PC-9 (cell line): Measurements from ENCODE around the gene FAM20C. TPM values are rescaled to one million over a fixed set of nuclear protein-coding genes. Genes with fewer than 3 reads are reported as not detected.
A peak's percentile ranks its signal among the peaks of the same experiment; 100 is the strongest.

Experiments used
- BruUV-seq: library from RNA; stranded (reverse); fragments of 400-500 nt; replicated peaks from 2 replicates; lab custom pipeline; 2021; lab: Mats Ljungman, UMichigan
- CTCF ChIA-PET: fragments of 300-600 bp; sonication (Branson Sonifier 250); formaldehyde crosslinking; loops from one replicate; lab custom pipeline; 2022; ENCODE audit warnings: antibody characterized with exemption; lab: Charles Lee
- POLR2A ChIA-PET: fragments of 300-600 bp; sonication (Branson Sonifier 250); formaldehyde crosslinking; loops from one replicate; lab custom pipeline; 2022; ENCODE audit warnings: antibody characterized with exemption; ENCODE audit not compliant: unreplicated experiment; lab: Charles Lee
- DNase-seq, 2 experiments: peaks; one replicate each; pipeline versions ENCODE4 v3.0.0 to v3.0.0-alpha.2; 2015 to 2022; ENCODE audit warnings: mixed read lengths in 1 of 2
- H2AFZ ChIP-seq: fragments of 200-600 bp; sonication (generic); 2 replicates; pipeline ENCODE4 v1.8.1; 2017; ENCODE audit warnings: antibody characterized with exemption
- H3F3A ChIP-seq: fragments of 200-600 bp; sonication (generic); 2 replicates; pipeline ENCODE4 v1.8.1; 2017; ENCODE audit warnings: antibody characterized with exemption, mild to moderate bottlenecking, low read depth; ENCODE audit not compliant: insufficient read depth
- H3K27ac ChIP-seq: fragments of 200-600 bp; sonication (generic); 2 replicates; pipeline ENCODE4 v1.6.1; 2016; ENCODE audit warnings: mixed run types
- H3K27me3 ChIP-seq: fragments of 200-600 bp; sonication (generic); 2 replicates; pipeline ENCODE4 v1.6.1; 2016; ENCODE audit warnings: low read depth, mixed run types; ENCODE audit not compliant: insufficient read depth
- H3K36me3 ChIP-seq: fragments of 200-600 bp; sonication (generic); 2 replicates; pipeline ENCODE4 v1.6.1; 2016; ENCODE audit warnings: low read depth, mixed run types
- H3K4me1 ChIP-seq: fragments of 200-600 bp; sonication (generic); replicated peaks from 2 replicates; pipeline ENCODE4 v1.6.1; 2016; ENCODE audit warnings: mixed run types; ENCODE audit not compliant: insufficient read depth
- H3K4me2 ChIP-seq: fragments of 200-600 bp; sonication (generic); 2 replicates; pipeline ENCODE4 v1.6.1; 2017; ENCODE audit warnings: mixed run types
- H3K4me3 ChIP-seq: fragments of 200-600 bp; sonication (generic); 2 replicates; pipeline ENCODE4 v1.6.1; 2016; ENCODE audit warnings: mixed run types
- H3K79me2 ChIP-seq: fragments of 200-600 bp; sonication (generic); 2 replicates; pipeline ENCODE4 v1.6.1; 2017; ENCODE audit warnings: low read depth, mixed run types
- H3K9me2 ChIP-seq: fragments of 200-600 bp; sonication (generic); 2 replicates; pipeline ENCODE4 v1.8.1; 2017; ENCODE audit warnings: mild to moderate bottlenecking; ENCODE audit not compliant: insufficient read depth
- H3K9me3 ChIP-seq: fragments of 200-600 bp; sonication (generic); 2 replicates; pipeline ENCODE4 v1.8.1; 2016; ENCODE audit warnings: low read depth; ENCODE audit not compliant: insufficient read depth
- H4K20me1 ChIP-seq: fragments of 200-600 bp; sonication (generic); 2 replicates; pipeline ENCODE4 v1.8.1; 2017; ENCODE audit not compliant: insufficient read depth
- EZH2 ChIP-seq: fragments of 200-600 bp; sonication (generic); IDR thresholded peaks from 2 replicates; pipeline ENCODE4 v1.8.0; 2017; ENCODE audit warnings: antibody characterized with exemption, low read depth
- intact Hi-C: fragments of 100-400 bp; cut with micrococcal nuclease; formaldehyde crosslinking; loops from one replicate; pipeline ENCODE4 v1.10.0; 2022; ENCODE audit not compliant: unreplicated experiment
- total RNA-seq: library from RNA; stranded (reverse); gene quantifications from 2 replicates; pipeline ENCODE4 v1.2.3, GENCODE V29; 2021
- TF ChIP-seq, protein P1 (sequence below): fragments of 200-600 bp; sonication (generic); conservative IDR thresholded peaks from 2 replicates; pipeline ENCODE4 v1.6.1; 2017; ENCODE audit warnings: mixed run types, antibody characterized with exemption, mild to moderate bottlenecking, moderate library complexity

The FAM20C gene
- total RNA-seq, 1 experiment from 2014 or later: 31.0 TPM

DNA sequence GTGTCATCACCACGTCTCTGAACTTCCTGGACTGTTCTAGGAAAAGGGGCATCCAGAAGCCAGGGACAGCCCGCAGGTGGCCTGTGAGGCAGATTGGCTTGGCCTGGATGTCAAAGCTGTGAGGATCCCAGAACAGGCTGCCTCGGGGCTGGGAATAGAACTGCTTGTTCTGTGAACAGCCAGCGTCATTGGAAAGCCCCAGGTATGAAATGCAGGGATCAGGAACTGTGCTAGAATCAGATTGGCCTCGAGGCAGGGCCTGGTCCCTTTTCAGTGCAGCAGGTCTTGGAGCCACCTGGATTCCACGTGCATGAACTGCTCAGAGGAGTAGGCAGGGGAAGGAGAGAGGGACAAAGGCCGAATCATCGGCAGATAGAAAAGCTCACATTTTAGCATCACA lies 44.6 kb downstream of the FAM20C start:
- peaks cover 63% of the 10 kb centered on the region for H3K4me1 ChIP-seq
- peaks cover 60% of the 10 kb centered on the region for H3F3A ChIP-seq
- H3K9me2 ChIP-seq: no peaks in the 10 kb centered on the region
- BruUV-seq: no TSS peak
- peaks cover 7% of the 10 kb centered on the region; the same call in 1 of the 2 replicates for H3K79me2 ChIP-seq
- H3K36me3 ChIP-seq: no peaks in the 10 kb centered on the region
- no peak overlapping the region for H3K27ac ChIP-seq
- 0 out of 2 replicates have a peak overlapping the region, but pooled peaks have one; percentile 73 for H3K4me2 ChIP-seq
- ChIA-PET POLR2A (no interaction called here), CTCF (no interaction called here)
- H3K27me3 ChIP-seq: no peaks in the 10 kb centered on the region
- intact Hi-C loops: no loop called here
- no peaks in the 10 kb centered on the region for H3K9me3 ChIP-seq
- no peak overlapping the region for H2AFZ ChIP-seq
- peak in 1 of 2 experiments; percentile 46 for DNase-seq
- TF ChIP-seq, protein P1, sequence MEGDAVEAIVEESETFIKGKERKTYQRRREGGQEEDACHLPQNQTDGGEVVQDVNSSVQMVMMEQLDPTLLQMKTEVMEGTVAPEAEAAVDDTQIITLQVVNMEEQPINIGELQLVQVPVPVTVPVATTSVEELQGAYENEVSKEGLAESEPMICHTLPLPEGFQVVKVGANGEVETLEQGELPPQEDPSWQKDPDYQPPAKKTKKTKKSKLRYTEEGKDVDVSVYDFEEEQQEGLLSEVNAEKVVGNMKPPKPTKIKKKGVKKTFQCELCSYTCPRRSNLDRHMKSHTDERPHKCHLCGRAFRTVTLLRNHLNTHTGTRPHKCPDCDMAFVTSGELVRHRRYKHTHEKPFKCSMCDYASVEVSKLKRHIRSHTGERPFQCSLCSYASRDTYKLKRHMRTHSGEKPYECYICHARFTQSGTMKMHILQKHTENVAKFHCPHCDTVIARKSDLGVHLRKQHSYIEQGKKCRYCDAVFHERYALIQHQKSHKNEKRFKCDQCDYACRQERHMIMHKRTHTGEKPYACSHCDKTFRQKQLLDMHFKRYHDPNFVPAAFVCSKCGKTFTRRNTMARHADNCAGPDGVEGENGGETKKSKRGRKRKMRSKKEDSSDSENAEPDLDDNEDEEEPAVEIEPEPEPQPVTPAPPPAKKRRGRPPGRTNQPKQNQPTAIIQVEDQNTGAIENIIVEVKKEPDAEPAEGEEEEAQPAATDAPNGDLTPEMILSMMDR: no peak
- no peak for TF ChIP-seq EZH2
- H3K4me3 ChIP-seq: no peak overlapping the region
- H4K20me1 ChIP-seq: no peaks in the 10 kb centered on the region

DNA sequence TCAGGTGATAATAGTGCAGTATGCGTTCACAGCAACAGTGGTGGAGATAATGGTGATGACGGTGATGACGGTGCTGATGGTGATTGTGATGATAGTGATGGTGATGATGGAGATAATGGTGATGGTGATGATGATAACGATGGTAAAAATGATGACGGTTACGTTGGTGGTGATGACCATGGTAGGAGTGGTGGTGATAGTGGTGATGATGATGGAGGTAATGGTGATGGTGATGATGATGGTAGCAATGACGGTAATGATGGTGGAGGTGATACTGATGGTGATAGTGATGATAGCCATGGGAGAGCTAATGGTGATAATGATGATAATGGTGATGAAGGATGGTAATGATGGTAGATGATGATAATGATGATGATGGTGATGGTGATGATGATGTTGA lies 45.0 kb downstream of the FAM20C start:
- Histone ChIP-seq H4K20me1 (no peaks in the 10 kb centered on the region), H3K4me1 (peaks cover 65% of the 10 kb centered on the region), H3F3A (peaks cover 61% of the 10 kb centered on the region), H3K4me2 (no peak overlapping the region), H3K27ac (no peak overlapping the region), H3K4me3 (no peak overlapping the region), H2AFZ (no peak overlapping the region), H3K36me3 (no peaks in the 10 kb centered on the region), H3K27me3 (no peaks in the 10 kb centered on the region), H3K79me2 (peaks cover 7% of the 10 kb centered on the region; the same call in 1 of the 2 replicates), H3K9me3 (no peaks in the 10 kb centered on the region), H3K9me2 (no peaks in the 10 kb centered on the region)
- POLR2A ChIA-PET: no interaction called here
- no TSS peak for BruUV-seq
- TF ChIP-seq, protein P1: no peak
- no peak for TF ChIP-seq EZH2
- DNase-seq: no peak
- intact Hi-C loops: no loop called here
- CTCF ChIA-PET: no interaction called here

DNA sequence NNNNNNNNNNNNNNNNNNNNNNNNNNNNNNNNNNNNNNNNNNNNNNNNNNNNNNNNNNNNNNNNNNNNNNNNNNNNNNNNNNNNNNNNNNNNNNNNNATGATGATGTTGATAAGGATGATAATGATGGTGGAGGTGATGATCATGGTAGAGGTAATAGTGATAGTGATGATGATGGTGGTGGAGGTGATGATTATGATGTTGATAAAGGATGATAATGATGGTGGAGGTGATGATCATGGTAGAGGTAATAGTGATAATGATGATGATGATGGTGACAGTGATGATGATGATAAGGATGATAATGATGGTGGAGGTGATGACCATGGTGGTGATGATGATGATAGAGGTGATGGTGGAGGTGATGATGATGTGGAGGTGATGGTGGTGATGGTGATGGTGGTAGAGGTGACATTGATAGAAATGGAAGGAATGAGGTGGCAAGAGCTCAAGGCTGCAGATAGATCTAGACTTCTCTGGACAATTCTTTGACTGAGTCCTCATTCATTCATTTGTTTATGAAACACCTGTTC lies 47.8 kb downstream of the FAM20C start:
- peak overlapping the region; percentile 74 for H3K4me2 ChIP-seq
- peak overlapping the region; percentile 20; the same call in 1 of the 2 replicates for H3K4me3 ChIP-seq

More for the DNA sequence above, 47.8 kb downstream of the FAM20C start:
- intact Hi-C loops: loop anchor here (5.0 kb wide), 1 partner anchor 48 kb away; the partner anchor contains the start of gene FAM20C
- POLR2A ChIA-PET: interaction anchor here (0.7 to 1.1 kb wide), 2 partner anchors 48 to 71 kb away, joined by 4 to 5 read pairs; no protein-coding TSS in a partner anchor
- no TSS peak for BruUV-seq
- TF ChIP-seq, protein P1: no peak
- no peak for TF ChIP-seq EZH2
- Histone ChIP-seq H3K27me3 (no peaks in the 10 kb centered on the region), H3K36me3 (no peaks in the 10 kb centered on the region), H3F3A (peaks cover 42% of the 10 kb centered on the region), H3K4me1 (peaks cover 42% of the 10 kb centered on the region), H2AFZ (peak overlapping the region; percentile 52; the same call in 1 of the 2 replicates), H3K79me2 (peaks cover 7% of the 10 kb centered on the region; the same call in 1 of the 2 replicates), H3K9me3 (no peaks in the 10 kb centered on the region), H3K9me2 (no peaks in the 10 kb centered on the region), H3K27ac (peak overlapping the region; percentile 75), H4K20me1 (no peaks in the 10 kb centered on the region)
- no peak for DNase-seq
- CTCF ChIA-PET: no interaction called here
